Lung (tissue), 16 donors: ENCODE results near the gene CDCP2. TPM values are rescaled to one million over a fixed set of nuclear protein-coding genes. Genes with fewer than 3 reads are reported as not detected.

Source experiments
- ATAC-seq: fragments of 200-7000 bp; cut with Tn5 transposase; one replicate; pipeline ENCODE4 v1.9.1; 2020; ENCODE audit warnings: moderate number of reproducible peaks; ENCODE audit not compliant: insufficient read depth, low FRiP score
- DNase-seq, 3 donors: peaks; one replicate each; pipeline ENCODE4 v3.0.0-alpha.2; 2013 to 2017
- H3K27ac ChIP-seq, 2 donors: one replicate each; pipeline ENCODE4 v1.5.1; 2013; ENCODE audit warnings: mild to moderate bottlenecking in 2 of 2, moderate library complexity in 2 of 2, control low read depth in 1 of 2, inconsistent platforms in 1 of 2, low read depth in 1 of 2, low read length in 1 of 2
- H3K27me3 ChIP-seq, 3 donors: one replicate each; pipeline ENCODE4 v1.5.1; 2013; ENCODE audit warnings: low read length in 2 of 3; ENCODE audit not compliant: control insufficient read depth in 3 of 3, insufficient read depth in 3 of 3
- H3K36me3 ChIP-seq, 4 donors: one replicate each; pipeline ENCODE4 v1.5.1; 2013; ENCODE audit warnings: low read length in 4 of 4, mild to moderate bottlenecking in 1 of 4, moderate library complexity in 1 of 4; ENCODE audit not compliant: control insufficient read depth in 4 of 4, insufficient read depth in 4 of 4
- H3K4me1 ChIP-seq, 5 donors: one replicate each; pipeline ENCODE4 v1.5.1; 2013; ENCODE audit warnings: low read length in 5 of 5, mild to moderate bottlenecking in 2 of 5, moderate library complexity in 1 of 5; ENCODE audit not compliant: control insufficient read depth in 5 of 5, insufficient read depth in 5 of 5
- H3K4me3 ChIP-seq: one replicate; pipeline ENCODE4 v1.5.1; 2013; ENCODE audit warnings: mild to moderate bottlenecking, control low read depth, moderate library complexity
- H3K9ac ChIP-seq, 2 donors: one replicate each; pipeline ENCODE4 v1.5.1; 2013; ENCODE audit warnings: low read length in 2 of 2, control low read depth in 1 of 2; ENCODE audit not compliant: insufficient read depth in 1 of 2
- H3K9me3 ChIP-seq, 4 donors: one replicate each; pipeline ENCODE4 v1.5.1; 2013; ENCODE audit warnings: low read length in 3 of 4, mild to moderate bottlenecking in 1 of 4, moderate library complexity in 1 of 4; ENCODE audit not compliant: control insufficient read depth in 4 of 4, insufficient read depth in 3 of 4
- CTCF ChIP-seq: IDR thresholded peaks from 2 replicates; pipeline ENCODE4 v1.5.1; 2012; ENCODE audit warnings: mild to moderate bottlenecking; ENCODE audit errors: control extremely low read depth, extremely low read depth
- WGBS, 2 donors: extraction: QIAGEN DNeasy Blood & Tissue Kit; methylation state at CpG; one replicate each; pipeline ENCODE4 v1.1.7; 2013; 5-methylcytosine and 5-hydroxymethylcytosine counted together
- long read RNA-seq, 5 donors: transcript quantifications; one replicate each; lab custom pipeline, GENCODE V29; 2026
- polyA plus RNA-seq, 2 donors: library from polyadenylated mRNA; stranded (reverse); fragments of 200-250 nt; gene quantifications; one replicate each; pipeline ENCODE4 v1.2.1, GENCODE V29; 2013
- total RNA-seq, 2 donors: library from RNA; depleted of rRNA in 1 of 2; stranded (reverse); fragments of >200 nt in 1 of 2; gene quantifications; one replicate each; pipeline ENCODE4 v1.2.1, GENCODE V29; 2014 to 2021
- donor health status: control.
- donor health status: control.
- donor health status: Bipolar disorder and iron deficiency.
- donor health status: healthy.
- donor health status: DM: yes; HTN: yes; CAD: no.

CDCP2 gene
- total RNA-seq: under 1 TPM; 0.14 to 0.28 TPM
- polyA plus RNA-seq: under 1 TPM in 1 of 2 donors, not detected in 1; 0.02 TPM
- long read RNA-seq, donor 1: 0 reads
- long read RNA-seq, donor 2: 0 reads
- long read RNA-seq, donor 3: 0 reads
- long read RNA-seq, donor 4: 0 reads
- long read RNA-seq, donor 5: 0 reads

- no peak for TF ChIP-seq CTCF
- Histone ChIP-seq H3K9ac (no peak within 1 kb of the TSS), H3K36me3 (no peaks in the 10 kb centered on the region), H3K27me3 (no peaks in the 10 kb centered on the region), H3K27ac (peak within 1 kb of the TSS in 1 of 2 donors; percentile 49), H3K9me3 (no peaks in the 10 kb centered on the region), H3K4me3 (no peak within 1 kb of the TSS), H3K4me1 (peaks cover 0 to 2% (median 0%) of the 10 kb centered on the region in 5 donors)
- ATAC-seq (no peak), DNase-seq (no peak)
- WGBS, 2 donors: 94 to 97% methylated on average over 5 of the region's 5 CpGs
These were observed at the start of gene CDCP2 for GRCh38 chr1:54152696-54153095. Gene CDCP2 (minus strand): TSS chr1:54153000. CDS start chr1:54152922, 78 bp downstream.

GRCh38 chr1:54200519-54200997 lies 47.8 kb upstream of the CDCP2 start:
- peak overlapping the region; percentile 62 to 84 for H3K27ac ChIP-seq
- ATAC-seq: no peak

GRCh38 chr1:54199765-54200518 lies 47.1 kb upstream of the CDCP2 start, which contains the start of the genes CYB5RL and MRPL37:
Gene CYB5RL (minus strand): TSS chr1:54200030. CDS start chr1:54195616, 4,414 bp downstream.
Gene MRPL37 (plus strand): TSS chr1:54200167. CDS start chr1:54200244, 77 bp downstream.
- peak; percentile 98 for ATAC-seq
- Histone ChIP-seq H3K9me3 (no peaks in the 10 kb centered on the region), H3K27ac (peak within 1 kb of the TSS; percentile 62 to 84), H3K36me3 (peaks cover 1 to 9% (median 7%) of the 10 kb centered on the region in 4 donors), H3K4me3 (peak within 1 kb of the TSS; percentile 85), H3K9ac (peak within 1 kb of the TSS; percentile 80 to 86), H3K4me1 (peaks cover 0 to 19% (median 3%) of the 10 kb centered on the region in 5 donors), H3K27me3 (no peaks in the 10 kb centered on the region)
- peak; percentile 93 to 99 (median 96) for DNase-seq
- WGBS, 2 donors: 0% methylated on average over 51 of the region's 51 CpGs
- no peak for TF ChIP-seq CTCF

More at GRCh38 chr1:54200519-54200997, 47.8 kb upstream of the CDCP2 start:
- H3K27me3 ChIP-seq: no peaks in the 10 kb centered on the region
- H3K9me3 ChIP-seq: no peaks in the 10 kb centered on the region
- H3K4me3 ChIP-seq: peak overlapping the region; percentile 85
- H3K9ac ChIP-seq: peak overlapping the region; percentile 73 to 80
- no peak for TF ChIP-seq CTCF
- peaks cover 0 to 19% (median 3%) of the 10 kb centered on the region in 5 donors for H3K4me1 ChIP-seq
- no peak for DNase-seq
- H3K36me3 ChIP-seq: peaks cover 8 to 13% (median 10%) of the 10 kb centered on the region in 4 donors
- WGBS, 2 donors: 2% methylated on average over 15 of the region's 15 CpGs
